TTC549 (cell line): ENCODE data around the gene TICAM2.

Experiments
- FAIRE-seq: peaks from 2 replicates; lab custom pipeline; 2012; peaks lifted over from hg19 to GRCh38; lab: Jason Lieb, UNC

TICAM2 gene

DNA sequence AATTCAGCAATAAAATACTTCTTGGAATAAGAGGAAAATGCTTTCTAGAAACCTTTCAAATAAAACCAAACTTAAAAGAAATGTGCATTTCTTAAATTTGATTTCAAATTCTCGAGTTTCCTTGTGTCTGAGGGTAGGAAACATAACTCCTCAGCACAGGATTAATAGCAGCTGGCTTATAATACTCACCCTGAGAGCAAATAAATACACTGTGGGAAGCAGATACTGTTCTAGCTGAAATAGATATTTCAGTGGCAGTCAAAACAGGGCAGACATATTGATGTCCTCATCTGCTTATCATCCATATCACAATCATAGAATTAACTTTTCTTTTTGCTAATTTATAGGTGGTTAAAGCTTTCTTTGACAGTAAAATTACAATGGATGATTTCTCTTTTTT lies 33.6 kb downstream of the TICAM2 start:
- FAIRE-seq: no peak

GRCh38 chr5:115565233-115565632 lies 37.0 kb downstream of the TICAM2 start:
- FAIRE-seq: no peak

DNA sequence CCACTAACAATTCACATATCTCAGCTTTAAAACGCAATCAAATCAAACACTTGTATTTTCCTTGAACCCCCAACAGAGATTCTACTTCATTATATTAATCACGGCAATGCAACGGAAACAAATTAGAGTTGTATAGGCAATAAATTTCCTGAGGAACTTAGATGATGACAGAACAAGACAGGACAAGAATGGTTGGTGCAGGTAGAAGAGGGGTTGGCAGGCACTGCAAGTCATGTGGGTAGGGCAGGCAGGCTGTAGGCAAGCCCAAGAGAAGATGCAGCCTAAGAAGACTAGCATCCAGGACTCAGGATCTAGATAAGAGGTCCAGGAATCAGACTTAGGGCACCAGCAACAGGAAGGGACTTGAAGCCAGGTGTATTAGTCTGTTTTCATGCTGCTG lies 41.1 kb downstream of the TICAM2 start:
- FAIRE-seq: no peak

GRCh38 chr5:115559524-115559923 lies 42.8 kb downstream of the TICAM2 start:
- FAIRE-seq: no peak

DNA sequence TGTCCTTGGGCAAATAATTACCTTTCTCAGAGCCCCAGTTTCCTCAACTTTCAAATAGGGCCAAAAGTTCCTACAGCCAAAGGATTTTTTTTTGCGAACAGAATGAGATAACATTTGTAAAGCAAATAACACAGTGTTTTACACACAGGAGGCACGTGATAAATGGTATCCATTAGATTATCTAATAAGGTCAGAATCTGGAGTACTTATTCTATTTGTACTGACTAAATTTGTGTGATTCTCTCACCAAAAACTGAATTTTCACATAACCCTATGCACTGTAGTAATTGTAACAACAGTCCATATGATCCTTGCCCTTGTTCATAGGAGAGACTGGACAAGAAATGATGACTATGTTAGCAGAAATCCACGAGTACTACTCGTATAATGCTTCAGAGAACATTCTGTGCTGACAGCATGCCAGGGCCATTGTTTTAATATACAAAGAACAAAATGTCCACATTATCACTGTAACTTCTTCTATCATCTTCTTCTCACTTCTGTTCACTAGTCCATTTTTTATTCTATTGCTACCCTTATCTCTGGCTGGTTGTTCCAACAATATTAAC lies 43.8 kb downstream of the TICAM2 start:
- no peak for FAIRE-seq

GRCh38 chr5:115557667-115558387 lies 44.5 kb downstream of the TICAM2 start:
- no peak for FAIRE-seq

GRCh38 chr5:115556276-115556675 lies 46.0 kb downstream of the TICAM2 start:
- FAIRE-seq: no peak

- no peak for FAIRE-seq
Observed at GRCh38 chr5:115555084-115555633, 47.1 kb downstream of the TICAM2 start.

DNA sequence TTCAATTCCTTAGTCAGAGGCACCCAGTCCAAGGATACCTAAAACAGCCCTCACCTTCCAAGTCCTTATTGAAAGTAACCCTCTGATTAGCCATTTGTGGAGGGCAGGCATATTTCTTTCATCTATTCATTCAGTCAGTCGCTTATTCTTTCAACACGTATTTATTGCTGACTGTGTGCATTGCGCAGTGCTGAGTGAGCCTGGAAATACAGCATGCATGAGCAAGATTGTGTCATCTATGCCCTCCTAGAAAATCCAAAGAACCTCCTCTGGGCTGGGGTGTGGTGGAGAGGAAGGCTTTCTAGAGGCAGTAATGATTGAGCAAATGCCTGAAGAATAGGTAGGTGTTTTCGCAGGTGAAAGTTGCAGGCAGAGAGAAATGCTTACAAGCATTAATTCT lies 49.2 kb downstream of the TICAM2 start:
- no peak for FAIRE-seq

GRCh38 chr5:115551415-115551814 lies 50.9 kb downstream of the TICAM2 start:
- FAIRE-seq: no peak

GRCh38 chr5:115549154-115549553 lies 53.1 kb downstream of the TICAM2 start:
- FAIRE-seq: no peak

GRCh38 chr5:115548683-115549082 lies 53.6 kb downstream of the TICAM2 start:
- no peak for FAIRE-seq

DNA sequence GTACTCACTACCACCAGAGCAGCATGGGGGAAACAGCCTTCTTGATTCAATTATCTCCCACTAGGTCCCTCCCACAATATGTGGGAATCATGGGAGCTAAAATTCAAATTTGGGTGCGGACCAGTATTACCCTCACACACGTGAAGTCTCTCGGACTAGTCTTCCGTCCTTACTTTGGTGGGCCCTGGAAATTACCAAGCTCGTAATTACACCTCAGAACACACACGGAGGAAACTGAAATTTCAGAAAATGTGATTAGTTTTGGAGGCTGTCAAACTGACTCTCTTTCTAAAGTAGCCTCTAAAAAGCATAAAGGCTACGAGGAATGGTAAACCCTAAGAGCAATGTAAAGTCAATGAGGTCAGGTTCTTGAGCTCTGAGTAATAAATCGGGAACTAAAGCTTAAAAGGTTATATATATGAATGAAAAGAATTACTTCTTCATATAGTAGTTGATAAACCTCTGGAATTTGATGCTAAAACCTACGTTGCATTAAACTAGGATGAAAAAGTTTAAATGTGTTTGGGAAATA lies 56.9 kb downstream of the TICAM2 start:
- FAIRE-seq: no peak

DNA sequence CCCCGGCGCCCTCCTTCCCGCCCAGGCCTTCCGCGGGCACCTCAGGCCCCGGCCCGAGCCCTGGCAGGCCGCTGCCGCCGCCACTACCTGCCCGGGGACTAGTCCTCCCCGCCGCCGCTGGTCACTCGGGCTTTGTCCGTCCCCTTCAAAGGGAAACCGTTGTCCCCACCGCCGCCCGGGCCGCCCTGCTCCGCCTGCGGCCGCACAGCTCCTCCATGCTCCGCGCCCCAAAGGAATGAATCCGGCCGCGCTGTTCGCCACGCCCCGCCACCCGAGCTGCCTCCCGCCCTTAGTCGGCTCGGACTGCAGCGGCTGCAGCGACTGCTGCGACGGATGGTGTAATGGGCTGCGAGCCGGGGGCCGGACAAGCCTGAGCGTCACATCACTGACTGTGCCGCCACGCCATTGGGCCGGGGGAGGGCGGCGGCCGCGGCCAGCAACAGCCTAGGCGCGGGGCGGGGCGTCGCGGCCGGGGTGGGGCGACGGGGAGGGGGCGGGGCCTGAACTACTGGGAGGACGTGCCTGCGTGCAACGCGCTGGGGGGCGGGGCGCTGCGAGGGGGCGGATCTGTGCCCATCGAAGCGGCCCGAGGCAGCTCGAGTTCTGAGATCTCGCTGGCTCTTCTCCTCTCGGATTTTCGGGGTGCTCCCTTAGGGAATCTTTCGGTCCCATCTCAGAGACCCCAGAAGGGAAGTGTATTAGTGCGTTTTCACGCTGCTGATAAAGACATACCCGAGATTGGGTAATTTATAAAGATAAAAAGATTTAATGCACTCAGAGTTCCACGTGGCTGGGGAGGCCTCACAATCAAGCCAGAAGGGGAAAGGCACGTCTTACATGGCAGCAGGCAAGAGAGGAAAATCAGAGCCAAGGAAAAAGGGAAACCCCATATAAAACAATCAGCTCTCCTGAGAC lies 57.6 kb downstream of the TICAM2 start, which contains the start of gene FEM1C:
TSS of gene FEM1C (minus strand) at position 340 of the 915 bp plus-strand sequence. CDS start 1,282 bp downstream, outside the sequence.
- no peak for FAIRE-seq

- FAIRE-seq: no peak
Observed at GRCh38 chr5:115544043-115544435, 58.2 kb downstream of the TICAM2 start.

- no peak for FAIRE-seq
Observed at GRCh38 chr5:115543365-115544042, 58.8 kb downstream of the TICAM2 start.

DNA sequence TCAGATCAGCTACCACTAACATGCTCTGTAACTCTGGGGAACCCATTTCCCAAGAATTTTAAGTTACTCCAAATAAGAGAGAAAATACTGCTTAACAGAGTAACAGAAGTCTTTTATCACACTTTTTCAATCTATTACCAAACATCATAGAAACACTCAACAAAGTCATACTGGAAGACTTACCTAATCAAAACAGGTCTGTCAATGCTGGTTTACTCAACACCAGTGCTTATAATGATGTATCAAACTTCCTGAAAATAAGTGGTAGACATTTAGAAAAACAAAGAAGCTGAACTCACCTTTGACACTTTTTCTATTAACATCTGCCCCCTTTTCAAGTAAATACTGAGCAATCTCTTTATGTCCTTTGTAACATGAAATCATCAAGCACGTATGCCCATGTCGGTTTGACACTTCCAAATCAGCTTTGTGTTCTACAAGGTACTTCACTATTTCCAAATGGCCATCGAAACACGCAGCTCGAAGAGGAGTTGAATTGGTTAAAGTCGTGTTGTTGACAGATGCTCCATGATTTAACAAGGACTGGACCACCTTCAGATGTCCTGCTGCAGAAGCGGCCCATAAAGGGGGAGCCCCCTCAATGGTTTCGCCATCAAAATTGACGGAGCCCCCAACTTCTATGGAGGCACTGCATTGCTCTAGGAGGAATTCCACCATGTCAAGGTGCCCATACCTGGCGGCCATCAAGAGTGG lies 59.5 kb downstream of the TICAM2 start:
- FAIRE-seq: no peak

DNA sequence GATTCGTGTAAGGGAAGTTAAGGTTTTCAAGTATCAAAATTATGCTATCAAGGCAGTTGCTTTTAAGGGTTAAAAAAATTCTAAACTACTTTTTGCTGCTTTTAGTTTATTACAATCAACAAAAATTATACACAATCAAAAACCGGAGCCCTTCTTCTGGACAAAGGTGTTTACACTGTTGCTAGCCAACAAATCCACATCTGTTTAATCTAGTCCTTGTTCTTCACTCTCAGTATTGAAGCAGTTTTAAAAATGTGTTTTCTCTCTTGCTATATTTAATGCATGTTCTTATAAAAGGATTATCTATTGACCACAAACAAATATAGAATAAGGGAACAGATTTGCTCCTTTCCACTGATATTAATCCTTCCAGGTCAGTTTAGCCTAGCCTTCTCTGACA lies 60.2 kb downstream of the TICAM2 start:
- no peak for FAIRE-seq

DNA sequence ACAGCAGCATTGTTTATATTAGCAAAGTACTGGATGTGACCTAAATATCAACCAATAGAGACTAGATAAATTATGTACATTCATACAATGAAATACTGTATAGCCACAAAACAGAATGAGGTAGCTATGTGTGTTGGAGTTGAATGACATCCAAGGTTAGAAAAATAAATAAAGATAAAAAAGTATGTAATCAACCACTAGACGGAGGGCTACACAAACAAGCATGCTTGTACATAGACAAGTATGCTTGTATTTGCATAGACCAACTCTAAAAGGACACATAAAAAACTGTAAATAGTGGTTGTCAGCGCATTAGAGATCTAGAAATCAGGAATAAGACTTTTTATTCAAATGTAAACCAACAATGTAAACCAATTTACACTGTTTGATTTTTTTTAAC lies 60.7 kb downstream of the TICAM2 start:
- FAIRE-seq: no peak

DNA sequence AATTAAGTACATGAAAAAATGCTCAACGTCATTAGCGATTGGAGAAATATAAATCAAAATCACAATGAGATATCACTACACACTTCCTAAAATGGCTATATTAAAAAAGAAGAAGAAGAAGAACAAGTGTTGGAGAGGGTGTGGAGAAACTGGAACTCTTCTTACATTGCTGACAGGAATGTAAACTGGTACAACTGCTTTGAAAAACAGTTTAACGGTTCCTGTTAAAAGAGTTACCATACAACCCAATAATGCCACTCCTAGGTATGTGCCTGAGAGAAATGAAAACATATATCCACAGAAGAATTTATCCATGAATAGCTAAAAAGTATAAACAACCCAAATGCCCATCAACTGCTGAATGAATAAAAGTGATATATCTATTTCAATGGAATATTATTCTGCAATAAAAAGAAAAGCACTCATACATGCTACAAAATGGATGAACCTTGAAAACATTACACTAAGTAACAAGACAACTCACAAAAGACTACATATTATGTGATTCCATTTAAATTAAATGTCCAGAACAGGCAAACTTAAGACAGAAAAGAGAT lies 66.7 kb downstream of the TICAM2 start:
- no peak for FAIRE-seq

DNA sequence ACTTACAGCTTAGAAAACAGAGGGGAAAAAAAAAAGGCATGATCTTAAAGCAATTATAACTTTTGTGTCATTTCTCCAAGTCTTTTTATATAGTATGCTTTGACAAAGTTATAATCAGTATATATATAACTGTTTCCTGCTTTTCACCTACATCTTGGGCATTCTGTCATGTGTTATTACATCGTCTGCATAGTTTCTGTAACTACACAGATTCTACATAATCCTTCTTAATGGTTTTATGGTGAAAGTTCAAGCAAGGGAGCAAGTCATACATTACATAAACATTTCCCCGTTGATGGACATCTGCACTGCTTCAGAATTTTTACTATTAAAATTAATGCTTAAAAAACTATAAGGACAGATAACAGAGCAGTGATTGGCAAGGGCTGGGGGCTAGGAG lies 69.8 kb downstream of the TICAM2 start:
- FAIRE-seq: no peak
